ENCODE measurements around the gene ANP32E.
"Not testable (repeated sequence)": the region's sequence is repeated elsewhere in the genome, so short reads cannot be mapped to it uniquely, and the experiment has no call there.

ANP32E gene

DNA sequence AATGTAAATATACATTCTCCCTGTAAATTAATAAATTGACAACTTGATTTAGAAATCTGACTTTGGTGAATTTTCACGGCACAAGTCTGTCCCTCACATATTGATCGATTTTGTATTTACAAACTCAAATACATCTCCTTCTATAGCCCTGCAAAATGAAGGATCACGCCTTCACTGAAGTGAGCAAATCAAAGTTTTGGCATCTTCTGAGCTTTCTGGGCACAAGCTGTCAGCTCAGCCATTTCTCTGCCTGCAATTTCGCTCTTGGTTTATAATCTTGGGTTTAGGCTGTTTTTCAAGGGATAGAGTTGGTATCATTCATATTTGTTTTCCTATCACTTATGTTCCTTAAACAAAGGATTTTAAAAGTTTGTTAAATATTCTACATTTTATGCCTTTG is 25.8 kb downstream of the ANP32E start:
- no peak for TF ChIP-seq CTCF (IDR thresholded peaks at IDR 0.05; ENCODE audit: borderline replicate concordance, insufficient read depth, low read depth, low read length)
- no peak overlapping the region for H3K4me3 ChIP-seq (ENCODE audit: low read depth, low read length)

DNA sequence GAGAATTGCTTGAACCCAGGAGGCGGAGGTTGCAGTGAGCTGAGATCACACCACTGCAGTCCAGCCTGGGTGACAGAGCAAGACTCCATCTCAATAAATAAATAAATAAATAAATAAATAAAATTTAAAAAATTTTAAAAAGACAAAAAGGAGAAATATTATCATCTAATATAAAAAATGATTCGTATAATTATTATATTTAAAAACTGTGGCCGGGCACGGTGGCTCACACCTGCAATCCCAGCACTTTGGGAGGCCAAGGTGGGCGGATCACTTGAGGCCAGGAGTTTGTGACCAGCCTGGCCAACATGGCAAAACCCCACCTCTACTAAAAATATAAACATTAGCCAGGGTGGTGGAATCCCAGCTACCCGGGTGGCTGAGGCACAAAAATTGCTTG is 27.5 kb downstream of the ANP32E start:
- not testable (repeated sequence) for H3K4me3 ChIP-seq (ENCODE audit: low read depth, low read length)

GRCh38 chr1:150207281-150207971 is 28.5 kb downstream of the ANP32E start:
- no peak overlapping the region for H3K4me3 ChIP-seq (ENCODE audit: low read depth, low read length)
- TF ChIP-seq CTCF (IDR thresholded peaks at IDR 0.05; ENCODE audit: borderline replicate concordance, insufficient read depth, low read depth, low read length), result no peak

DNA sequence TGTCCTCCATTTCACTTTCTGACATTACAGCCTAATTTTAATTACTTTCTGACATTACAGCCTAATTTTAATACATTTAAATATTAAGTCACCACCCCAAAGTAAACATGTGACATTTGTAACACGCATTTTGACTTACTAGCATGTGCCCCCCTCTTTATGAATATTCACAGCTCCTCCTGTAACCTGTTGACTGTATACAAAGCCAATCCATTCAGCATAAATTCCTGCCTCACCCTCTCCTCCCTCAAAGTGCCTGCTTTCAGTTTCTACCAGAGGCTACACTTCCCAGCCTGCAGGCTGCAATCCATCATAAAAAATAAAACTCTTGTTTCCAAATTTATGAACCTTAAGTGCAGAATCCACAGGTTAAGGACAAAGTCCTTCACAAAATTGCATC is 39.5 kb downstream of the ANP32E start:
- H3K4me3 ChIP-seq (ENCODE audit: low read depth, low read length), result no peak overlapping the region
- no peak for TF ChIP-seq CTCF (IDR thresholded peaks at IDR 0.05; ENCODE audit: borderline replicate concordance, insufficient read depth, low read depth, low read length)

DNA sequence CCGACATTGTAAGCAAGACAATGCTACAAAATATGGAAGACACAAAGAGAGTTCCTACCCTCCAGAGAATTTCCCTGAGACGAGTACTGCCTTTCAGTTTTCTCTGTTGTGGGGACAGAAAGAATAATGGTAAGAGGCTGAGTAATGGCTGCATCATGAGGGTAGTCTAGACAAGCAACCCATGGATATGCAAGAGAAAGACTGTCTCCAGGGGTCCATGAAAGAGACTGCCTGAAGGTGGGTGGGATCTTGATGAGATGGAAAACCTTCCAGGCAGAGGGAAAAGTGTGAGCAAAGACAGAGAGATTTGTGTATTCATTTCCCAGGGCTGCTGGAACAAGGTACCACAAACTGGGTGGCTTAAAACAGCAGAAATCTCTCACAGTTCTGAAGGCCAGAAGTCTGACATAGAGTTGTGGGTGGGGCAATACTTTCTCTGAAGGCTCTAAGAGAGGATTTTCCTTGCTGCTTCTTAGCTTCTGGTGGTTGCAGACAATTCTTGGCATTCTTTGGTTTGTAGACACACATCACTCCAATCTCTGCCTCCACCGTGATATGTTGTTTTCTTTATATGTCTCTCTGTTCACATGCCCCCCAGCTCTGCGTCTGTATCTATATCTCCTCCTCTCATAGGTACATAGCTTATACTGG is 41.4 kb downstream of the ANP32E start:
- TF ChIP-seq CTCF (IDR thresholded peaks at IDR 0.05; ENCODE audit: borderline replicate concordance, insufficient read depth, low read depth, low read length), result no peak

DNA sequence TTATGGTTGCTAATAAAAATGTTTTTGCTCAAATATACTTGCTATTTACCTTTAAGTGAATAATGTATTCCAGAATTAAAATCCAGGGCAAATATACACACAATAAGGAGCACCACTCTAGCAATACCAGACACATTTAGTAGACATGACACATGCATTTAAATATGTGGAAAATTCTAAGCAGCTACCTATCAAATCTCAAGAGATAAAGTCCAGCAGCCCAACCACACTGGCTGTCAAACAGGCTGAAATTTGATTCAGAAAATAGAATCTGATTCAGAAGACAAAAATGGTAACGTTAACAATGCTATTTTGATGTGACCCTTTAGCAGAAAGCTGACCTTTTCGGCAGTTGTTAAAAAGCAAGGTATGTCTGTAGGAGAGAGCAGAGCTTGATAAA is 43.9 kb downstream of the ANP32E start:
- H3K4me3 ChIP-seq (ENCODE audit: low read depth, low read length), result no peak overlapping the region
- TF ChIP-seq CTCF (IDR thresholded peaks at IDR 0.05; ENCODE audit: borderline replicate concordance, insufficient read depth, low read depth, low read length), result no peak

More for the DNA sequence above, 41.4 kb downstream of the ANP32E start:
- H3K4me3 ChIP-seq (ENCODE audit: low read depth, low read length), result no peak overlapping the region

- no peak for TF ChIP-seq CTCF (IDR thresholded peaks at IDR 0.05; ENCODE audit: borderline replicate concordance, insufficient read depth, low read depth, low read length)
- no peak overlapping the region for H3K4me3 ChIP-seq (ENCODE audit: low read depth, low read length)
These were observed 48.4 kb downstream of the ANP32E start for GRCh38 chr1:150187560-150187931.

All from GM12875 (cell line).